Mesenchymal stem cell (in vitro differentiated cells and primary cell): ENCODE results near the gene ZNRF4.

ENCODE experiments used
- DNase-seq: peaks from one replicate; pipeline ENCODE4 v3.0.0-alpha.2; 2013
- H2AFZ ChIP-seq: one replicate; pipeline ENCODE4 v1.6.1; 2013; ENCODE audit warnings: low read depth, mild to moderate bottlenecking, control low read depth, inconsistent platforms, low read length, moderate library complexity
- H2AK5ac ChIP-seq: 2 replicates; pipeline ENCODE4 v1.6.1; 2013; ENCODE audit warnings: low read length, moderate library complexity, mild to moderate bottlenecking, inconsistent platforms; ENCODE audit not compliant: severe bottlenecking
- H2BK120ac ChIP-seq: one replicate; pipeline ENCODE4 v1.6.1; 2013; ENCODE audit warnings: low read depth, mild to moderate bottlenecking, inconsistent platforms, low read length, moderate library complexity
- H2BK12ac ChIP-seq, 2 experiments: one replicate each; pipeline ENCODE4 v1.6.1; 2013; ENCODE audit warnings: inconsistent platforms in 2 of 2, low read length in 2 of 2, mild to moderate bottlenecking in 2 of 2, moderate library complexity in 2 of 2, control low read depth in 1 of 2
- H2BK15ac ChIP-seq: one replicate; pipeline ENCODE4 v1.6.1; 2013; ENCODE audit warnings: mild to moderate bottlenecking, low read depth, inconsistent platforms; ENCODE audit not compliant: poor library complexity, severe bottlenecking
- H2BK5ac ChIP-seq: 2 replicates; pipeline ENCODE4 v1.6.1; 2013; ENCODE audit warnings: low read depth, mild to moderate bottlenecking, low read length, control low read depth, inconsistent platforms; ENCODE audit not compliant: poor library complexity, severe bottlenecking
- H3K14ac ChIP-seq, 2 experiments: one replicate each; pipeline ENCODE4 v1.6.1; 2013; ENCODE audit warnings: inconsistent platforms in 2 of 2, low read length in 2 of 2, control low read depth in 1 of 2, mild to moderate bottlenecking in 1 of 2, moderate library complexity in 1 of 2
- H3K18ac ChIP-seq, 2 experiments: one replicate each; pipeline ENCODE4 v1.6.1; 2013; ENCODE audit warnings: inconsistent platforms in 2 of 2, low read length in 2 of 2, control low read depth in 1 of 2, low read depth in 1 of 2, mild to moderate bottlenecking in 1 of 2
- H3K23ac ChIP-seq, 2 experiments: one replicate each; pipeline ENCODE4 v1.6.1; 2013; ENCODE audit warnings: inconsistent platforms in 2 of 2, low read length in 2 of 2, mild to moderate bottlenecking in 2 of 2, moderate library complexity in 2 of 2, control low read depth in 1 of 2
- H3K27ac ChIP-seq: 2 replicates; pipeline ENCODE4 v1.5.1; 2013; ENCODE audit warnings: mild to moderate bottlenecking, moderate library complexity, low read length, control low read depth, inconsistent platforms; ENCODE audit not compliant: poor library complexity, severe bottlenecking
- H3K27me3 ChIP-seq, 2 experiments: 2 replicates each; pipeline versions ENCODE4 v1.6.1 to v1.7.0; 2013; ENCODE audit warnings: low read length in 2 of 2, mild to moderate bottlenecking in 2 of 2, moderate library complexity in 2 of 2, control low read depth in 1 of 2, inconsistent platforms in 1 of 2; ENCODE audit not compliant: control insufficient read depth in 1 of 2, insufficient read depth in 1 of 2
- H3K36me3 ChIP-seq, 2 experiments: 2 replicates each; pipeline versions ENCODE4 v1.6.1 to v1.7.0; 2013; ENCODE audit warnings: low read length in 2 of 2, control low read depth in 1 of 2, inconsistent platforms in 1 of 2, low read depth in 1 of 2, mild to moderate bottlenecking in 1 of 2; ENCODE audit not compliant: insufficient read depth in 2 of 2, control insufficient read depth in 1 of 2
- H3K4ac ChIP-seq, 2 experiments: one replicate each; pipeline ENCODE4 v1.6.1; 2013; ENCODE audit warnings: inconsistent platforms in 2 of 2, low read length in 2 of 2, mild to moderate bottlenecking in 2 of 2, moderate library complexity in 2 of 2, control low read depth in 1 of 2, low read depth in 1 of 2
- H3K4me1 ChIP-seq: 2 replicates; pipeline ENCODE4 v1.6.1; 2013; ENCODE audit warnings: low read depth, low read length, control low read depth; ENCODE audit not compliant: control insufficient read depth, insufficient read depth
- H3K4me2 ChIP-seq: 2 replicates; pipeline ENCODE4 v1.6.1; 2013; ENCODE audit warnings: low read length, mild to moderate bottlenecking, inconsistent platforms; ENCODE audit not compliant: poor library complexity, severe bottlenecking
- H3K4me3 ChIP-seq, 2 experiments: 2 replicates each; pipeline versions ENCODE4 v1.5.1 to v1.7.0; 2013; ENCODE audit warnings: low read length in 2 of 2, mild to moderate bottlenecking in 2 of 2, control low read depth in 1 of 2, low read depth in 1 of 2; ENCODE audit not compliant: insufficient read depth in 1 of 2
- H3K79me1 ChIP-seq: replicated peaks from 2 replicates; pipeline ENCODE4 v1.6.1; 2013; ENCODE audit warnings: mild to moderate bottlenecking, control low read depth, low read length, inconsistent platforms; ENCODE audit not compliant: poor library complexity, severe bottlenecking
- H3K9ac ChIP-seq: 2 replicates; pipeline ENCODE4 v1.7.0; 2013; ENCODE audit warnings: mild to moderate bottlenecking, low read length, moderate library complexity
- H3K9me3 ChIP-seq: 2 replicates; pipeline ENCODE4 v1.7.0; 2013; ENCODE audit warnings: mild to moderate bottlenecking, low read length; ENCODE audit not compliant: control insufficient read depth
- H4K8ac ChIP-seq: one replicate; pipeline ENCODE4 v1.6.1; 2013; ENCODE audit warnings: inconsistent platforms, mild to moderate bottlenecking, low read length, moderate library complexity
- H4K91ac ChIP-seq: one replicate; pipeline ENCODE4 v1.6.1; 2013; ENCODE audit warnings: mild to moderate bottlenecking, low read length, inconsistent platforms
- WGBS: methylation state at CpG from one replicate; pipeline ENCODE4 v1.1.7; 2013; ENCODE audit warnings: mixed read lengths; 5-methylcytosine and 5-hydroxymethylcytosine counted together

ZNRF4 gene

GRCh38 chr19:5417495-5418436 lies 37.5 kb upstream of the ZNRF4 start:
- no peak overlapping the region for H3K4me3 ChIP-seq
- no peak overlapping the region for H3K18ac ChIP-seq
- peaks cover 21 to 70% of the 10 kb centered on the region in 2 experiments for H3K27me3 ChIP-seq
- H4K8ac ChIP-seq, result no peak overlapping the region
- H3K36me3 ChIP-seq, result no peaks in the 10 kb centered on the region
- no peaks in the 10 kb centered on the region for H3K4me1 ChIP-seq
- no peak overlapping the region for H3K14ac ChIP-seq
- no peak overlapping the region for H3K4ac ChIP-seq
- no peak overlapping the region for H2BK15ac ChIP-seq
- H2BK120ac ChIP-seq, result no peak overlapping the region
- H2BK12ac ChIP-seq, result no peak overlapping the region
- no peak overlapping the region for H2AFZ ChIP-seq
- no peak overlapping the region for H3K23ac ChIP-seq
- H3K27ac ChIP-seq, result no peak overlapping the region
- no peak overlapping the region for H2BK5ac ChIP-seq
- 80% methylated on average over 28 of the region's 29 CpGs for WGBS
- no peaks in the 10 kb centered on the region for H3K79me1 ChIP-seq
- no peak overlapping the region for H2AK5ac ChIP-seq
- H4K91ac ChIP-seq, result no peak overlapping the region
- H3K9me3 ChIP-seq, result no peaks in the 10 kb centered on the region
- H3K9ac ChIP-seq, result no peak overlapping the region
- DNase-seq, result no peak
- H3K4me2 ChIP-seq, result no peak overlapping the region

GRCh38 chr19:5418677-5419076 lies 36.5 kb upstream of the ZNRF4 start:
- Histone ChIP-seq H2BK15ac (no peak overlapping the region), H3K14ac (no peak overlapping the region), H3K4me2 (no peak overlapping the region), H3K36me3 (no peaks in the 10 kb centered on the region), H2AK5ac (no peak overlapping the region), H4K91ac (no peak overlapping the region), H3K4ac (no peak overlapping the region), H2BK12ac (no peak overlapping the region), H3K79me1 (no peaks in the 10 kb centered on the region), H3K9me3 (no peaks in the 10 kb centered on the region), H4K8ac (no peak overlapping the region), H3K4me1 (no peaks in the 10 kb centered on the region), H2BK120ac (no peak overlapping the region), H2BK5ac (no peak overlapping the region), H3K23ac (no peak overlapping the region), H2AFZ (no peak overlapping the region), H3K27me3 (peaks cover 21 to 72% of the 10 kb centered on the region in 2 experiments), H3K18ac (no peak overlapping the region), H3K4me3 (no peak overlapping the region), H3K27ac (no peak overlapping the region), H3K9ac (no peak overlapping the region)
- no peak for DNase-seq
- WGBS, result 64% methylated on average over 6 of the region's 6 CpGs

DNA sequence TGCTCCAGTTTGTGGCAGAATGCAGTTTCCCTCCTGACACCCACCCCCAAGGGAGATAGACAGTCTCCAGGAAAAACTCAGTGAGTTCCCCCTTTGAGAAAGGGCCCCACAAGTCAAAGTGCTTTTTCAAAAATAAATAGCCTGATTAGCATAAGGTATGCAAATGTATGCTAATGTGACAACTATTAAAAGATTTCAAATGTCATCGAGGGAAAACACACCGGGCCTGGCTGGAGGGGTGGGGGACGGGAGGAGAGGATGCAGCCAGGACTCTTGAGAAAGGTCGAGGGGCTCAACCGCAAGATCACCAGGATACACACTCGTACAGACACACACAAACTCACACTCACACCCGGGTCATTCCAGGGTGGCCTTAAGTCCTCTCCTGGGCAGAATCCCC lies 34.3 kb upstream of the ZNRF4 start:
- no peak overlapping the region for H2BK120ac ChIP-seq
- no peaks in the 10 kb centered on the region for H3K36me3 ChIP-seq
- no peak overlapping the region for H3K27ac ChIP-seq
- no peaks in the 10 kb centered on the region for H3K4me1 ChIP-seq
- no peak overlapping the region for H2BK5ac ChIP-seq
- H2BK15ac ChIP-seq, result no peak overlapping the region
- H2BK12ac ChIP-seq, result no peak overlapping the region
- no peak overlapping the region for H3K4me2 ChIP-seq
- no peaks in the 10 kb centered on the region for H3K79me1 ChIP-seq
- no peaks in the 10 kb centered on the region for H3K9me3 ChIP-seq
- no peak overlapping the region for H3K4ac ChIP-seq
- no peak overlapping the region for H2AK5ac ChIP-seq
- H3K9ac ChIP-seq, result no peak overlapping the region
- H4K91ac ChIP-seq, result no peak overlapping the region
- no peak overlapping the region for H4K8ac ChIP-seq
- H3K14ac ChIP-seq, result no peak overlapping the region
- H2AFZ ChIP-seq, result no peak overlapping the region
- no peak for DNase-seq
- no peak overlapping the region for H3K4me3 ChIP-seq
- no peak overlapping the region for H3K23ac ChIP-seq
- H3K27me3 ChIP-seq, result peaks cover 20 to 75% of the 10 kb centered on the region in 2 experiments
- 50% methylated on average over 7 of the region's 7 CpGs for WGBS
- H3K18ac ChIP-seq, result no peak overlapping the region

- Histone ChIP-seq H2BK120ac (no peak overlapping the region), H2AK5ac (no peak overlapping the region), H2BK12ac (no peak overlapping the region), H2BK15ac (no peak overlapping the region), H3K9me3 (no peaks in the 10 kb centered on the region), H2AFZ (no peak overlapping the region), H3K36me3 (no peaks in the 10 kb centered on the region), H3K9ac (no peak overlapping the region), H3K4ac (no peak overlapping the region), H3K4me2 (no peak overlapping the region), H3K4me3 (no peak overlapping the region), H4K91ac (no peak overlapping the region), H2BK5ac (no peak overlapping the region), H3K27ac (no peak overlapping the region), H3K23ac (no peak overlapping the region), H3K4me1 (no peaks in the 10 kb centered on the region), H3K27me3 (peaks cover 11 to 56% of the 10 kb centered on the region in 2 experiments), H3K14ac (no peak overlapping the region), H4K8ac (no peak overlapping the region), H3K18ac (no peak overlapping the region), H3K79me1 (no peaks in the 10 kb centered on the region)
- no peak for DNase-seq
- 29% methylated on average over 1 of the region's 1 CpG for WGBS
Observed at GRCh38 chr19:5423567-5424125, 31.6 kb upstream of the ZNRF4 start.
